Ishikawa (cell line): ENCODE measurements around the gene CHPF2.

Source experiments
- CEBPB ChIP-seq: IDR thresholded peaks from 2 replicates; pipeline ENCODE4 v1.6.1; 2012
- CREB1 ChIP-seq: IDR thresholded peaks from 2 replicates; pipeline ENCODE4 v1.6.1; 2012; ENCODE audit warnings: low read depth
- EP300 ChIP-seq: IDR thresholded peaks from 2 replicates; pipeline ENCODE4 v1.6.1; 2012; ENCODE audit warnings: borderline replicate concordance
- FOXM1 ChIP-seq: IDR thresholded peaks from 2 replicates; pipeline ENCODE4 v1.6.1; 2012; ENCODE audit warnings: low read depth, borderline replicate concordance
- MAX ChIP-seq: IDR thresholded peaks from 2 replicates; pipeline ENCODE4 v1.6.1; 2012
- REST ChIP-seq: IDR thresholded peaks from 2 replicates; pipeline ENCODE4 v1.6.1; 2012; ENCODE audit warnings: low read depth, mild to moderate bottlenecking
- TAF1 ChIP-seq: IDR thresholded peaks from 2 replicates; pipeline ENCODE4 v1.6.1; 2012; ENCODE audit warnings: low read depth, mild to moderate bottlenecking
- TCF12 ChIP-seq: IDR thresholded peaks from 2 replicates; pipeline ENCODE4 v1.6.1; 2012; ENCODE audit warnings: low read depth
- USF1 ChIP-seq: IDR thresholded peaks from 2 replicates; pipeline ENCODE4 v1.6.1; 2012
- YY1 ChIP-seq: IDR thresholded peaks from 2 replicates; pipeline ENCODE4 v1.6.1; 2012; ENCODE audit warnings: low read depth

GRCh38 chr7:151238190-151238810 is 6.0 kb downstream of the CHPF2 start:
- TF ChIP-seq TCF12 (no peak), TAF1 (no peak), MAX (no peak), CEBPB (no peak), FOXM1 (no peak), REST (no peak), CREB1 (no peak), EP300 (no peak), YY1 (no peak), USF1 (no peak)
